ENCODE data around the gene PKHD1.

PKHD1 gene

GRCh38 chr6:52102405-52102804, 15.0 kb upstream of the PKHD1 start:
- no peak for DNase-seq

GRCh38 chr6:52098721-52099120, 11.3 kb upstream of the PKHD1 start:
- DNase-seq = no peak

- DNase-seq = no peak
Measured at GRCh38 chr6:52089758-52090348, 2.4 kb upstream of the PKHD1 start.

- no peak for DNase-seq
Measured at GRCh38 chr6:52086741-52087140, 672 bp downstream of the PKHD1 start.

- no peak for DNase-seq
Measured at GRCh38 chr6:52081237-52081636, 6.2 kb downstream of the PKHD1 start.

GRCh38 chr6:52077961-52078625, 9.3 kb downstream of the PKHD1 start:
- no peak for DNase-seq

GRCh38 chr6:52077180-52077884, 10.1 kb downstream of the PKHD1 start:
- no peak for DNase-seq

GRCh38 chr6:52076791-52077179, 10.6 kb downstream of the PKHD1 start:
- no peak for DNase-seq

- DNase-seq = no peak
Measured at GRCh38 chr6:52074716-52075115, 12.7 kb downstream of the PKHD1 start.

- DNase-seq = no peak
Measured at GRCh38 chr6:52074155-52074554, 13.3 kb downstream of the PKHD1 start.

GRCh38 chr6:52065621-52066020, 21.8 kb downstream of the PKHD1 start:
- no peak for DNase-seq

- DNase-seq = peak; percentile 32
Measured at GRCh38 chr6:52063584-52064344, 23.6 kb downstream of the PKHD1 start.

GRCh38 chr6:52061481-52061880, 25.9 kb downstream of the PKHD1 start:
- no peak for DNase-seq

- no peak for DNase-seq
Measured at GRCh38 chr6:52059821-52060220, 27.6 kb downstream of the PKHD1 start.

- no peak for DNase-seq
Measured at GRCh38 chr6:52055451-52055850, 32.0 kb downstream of the PKHD1 start.

GRCh38 chr6:52053038-52053695, 34.2 kb downstream of the PKHD1 start:
- no peak for DNase-seq

- DNase-seq = no peak
Measured at GRCh38 chr6:52050051-52050405, 37.4 kb downstream of the PKHD1 start.

GRCh38 chr6:52049252-52050050, 38.0 kb downstream of the PKHD1 start:
- DNase-seq = peak; percentile 28

GRCh38 chr6:52046456-52046855, 41.0 kb downstream of the PKHD1 start:
- DNase-seq = no peak

- DNase-seq = no peak
Measured at GRCh38 chr6:52045481-52045880, 41.9 kb downstream of the PKHD1 start.

- DNase-seq = no peak
Measured at GRCh38 chr6:52045033-52045432, 42.4 kb downstream of the PKHD1 start.

Measured in fibroblast of skin of back (primary cell).